ENCODE results near the gene CSNK1G1.

Gene CSNK1G1

DNA sequence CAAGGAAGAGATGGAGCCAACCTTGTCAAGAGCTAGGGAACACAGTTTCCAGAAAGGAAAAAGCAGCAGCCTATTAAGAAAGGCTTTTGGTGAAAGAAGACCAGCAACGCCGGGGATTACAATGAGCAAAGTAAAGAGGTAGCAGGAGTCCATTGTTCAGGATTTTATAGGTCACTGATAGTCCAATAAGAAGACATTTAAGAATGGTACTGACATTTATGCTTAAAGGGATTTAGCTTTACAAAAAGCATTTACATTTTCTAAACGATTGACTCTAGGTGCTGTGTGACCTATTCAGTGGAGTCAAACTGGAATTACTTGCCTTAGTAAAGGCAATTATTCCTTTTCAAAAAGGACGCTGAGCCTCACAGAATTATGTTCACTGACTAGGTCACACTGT lies 40.8 kb downstream of the CSNK1G1 start:
- TF ChIP-seq, protein P1, sequence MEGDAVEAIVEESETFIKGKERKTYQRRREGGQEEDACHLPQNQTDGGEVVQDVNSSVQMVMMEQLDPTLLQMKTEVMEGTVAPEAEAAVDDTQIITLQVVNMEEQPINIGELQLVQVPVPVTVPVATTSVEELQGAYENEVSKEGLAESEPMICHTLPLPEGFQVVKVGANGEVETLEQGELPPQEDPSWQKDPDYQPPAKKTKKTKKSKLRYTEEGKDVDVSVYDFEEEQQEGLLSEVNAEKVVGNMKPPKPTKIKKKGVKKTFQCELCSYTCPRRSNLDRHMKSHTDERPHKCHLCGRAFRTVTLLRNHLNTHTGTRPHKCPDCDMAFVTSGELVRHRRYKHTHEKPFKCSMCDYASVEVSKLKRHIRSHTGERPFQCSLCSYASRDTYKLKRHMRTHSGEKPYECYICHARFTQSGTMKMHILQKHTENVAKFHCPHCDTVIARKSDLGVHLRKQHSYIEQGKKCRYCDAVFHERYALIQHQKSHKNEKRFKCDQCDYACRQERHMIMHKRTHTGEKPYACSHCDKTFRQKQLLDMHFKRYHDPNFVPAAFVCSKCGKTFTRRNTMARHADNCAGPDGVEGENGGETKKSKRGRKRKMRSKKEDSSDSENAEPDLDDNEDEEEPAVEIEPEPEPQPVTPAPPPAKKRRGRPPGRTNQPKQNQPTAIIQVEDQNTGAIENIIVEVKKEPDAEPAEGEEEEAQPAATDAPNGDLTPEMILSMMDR (IDR thresholded peaks at IDR 0.05): no peak

DNA sequence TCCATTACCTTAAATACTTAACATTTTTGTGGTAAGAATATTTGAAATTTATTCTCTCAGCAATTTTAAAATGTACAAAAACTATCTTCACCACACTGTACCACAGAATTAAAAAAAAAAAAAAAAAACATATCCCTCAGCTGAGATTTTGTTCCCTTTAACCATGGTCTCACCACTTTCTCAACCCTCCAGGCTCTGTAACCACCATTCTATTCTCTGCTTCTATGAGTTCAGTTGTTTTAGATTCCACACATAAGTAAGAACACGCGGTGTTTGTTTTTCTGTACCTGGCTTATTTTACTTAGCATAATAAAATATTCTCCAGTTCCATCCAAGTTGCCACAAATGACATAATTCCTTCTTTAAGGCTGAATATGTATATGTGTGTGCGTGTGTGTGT lies 41.5 kb downstream of the CSNK1G1 start:
- TF ChIP-seq, protein P1 (IDR thresholded peaks at IDR 0.05): no peak

DNA sequence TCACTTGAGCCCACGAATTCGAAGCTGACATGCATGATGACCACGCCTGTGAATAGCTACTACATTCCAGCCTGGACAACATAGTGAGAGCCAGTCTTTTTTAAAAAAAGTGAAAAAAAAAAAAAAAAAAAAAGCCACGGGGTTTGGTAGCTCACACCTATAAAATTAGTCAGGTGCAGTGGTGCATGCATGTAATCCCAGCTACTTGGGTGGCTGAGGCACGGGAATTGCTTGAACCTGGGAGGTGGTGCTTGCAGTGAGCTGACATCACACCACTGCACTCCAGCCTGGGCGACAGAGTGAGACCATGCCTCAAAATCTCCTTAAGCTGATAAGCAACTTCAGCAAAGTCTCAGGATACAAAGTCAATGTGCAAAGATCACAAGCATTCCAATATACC lies 44.4 kb downstream of the CSNK1G1 start:
- TF ChIP-seq, protein P1 (IDR thresholded peaks at IDR 0.05): no peak

DNA sequence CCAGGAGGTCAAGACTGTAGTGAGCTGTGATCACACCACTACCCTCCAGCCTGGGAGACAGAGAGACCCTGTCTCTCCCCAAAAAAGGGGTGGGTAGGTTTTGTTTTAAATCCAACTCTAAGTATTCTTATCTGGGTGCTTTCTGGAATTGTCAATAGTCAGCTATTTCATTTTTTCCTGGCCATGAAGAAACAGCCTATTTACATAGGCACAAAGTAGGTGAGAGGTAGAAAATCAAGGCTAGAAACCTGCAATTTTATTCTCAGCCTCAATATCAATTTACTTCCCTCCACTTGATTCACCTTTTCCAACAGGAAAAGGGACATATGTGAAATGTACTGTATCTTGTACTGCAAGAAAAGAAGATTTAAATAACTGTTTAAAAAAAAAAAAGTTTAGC lies 45.9 kb downstream of the CSNK1G1 start:
- TF ChIP-seq, protein P1 (IDR thresholded peaks at IDR 0.05): no peak

DNA sequence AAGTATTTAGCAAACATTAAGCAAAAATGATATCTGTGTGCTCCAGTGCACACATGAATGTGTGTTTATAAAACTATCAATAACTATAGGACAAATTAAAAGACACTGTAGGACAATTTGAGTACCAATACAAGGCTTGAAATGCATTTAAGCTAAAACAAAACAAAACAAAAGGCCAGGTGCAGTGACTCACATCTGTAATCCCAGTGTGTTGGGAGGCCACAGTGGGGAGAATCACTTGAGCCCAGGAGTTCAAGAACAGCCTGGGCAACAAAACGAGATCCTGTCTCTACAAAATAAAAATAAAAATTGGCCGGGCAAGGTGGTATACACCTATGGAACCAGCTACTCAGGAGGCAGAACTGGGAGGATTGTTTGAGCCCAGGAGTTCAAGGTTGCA lies 50.7 kb downstream of the CSNK1G1 start:
- TF ChIP-seq, protein P1 (IDR thresholded peaks at IDR 0.05): no peak

DNA sequence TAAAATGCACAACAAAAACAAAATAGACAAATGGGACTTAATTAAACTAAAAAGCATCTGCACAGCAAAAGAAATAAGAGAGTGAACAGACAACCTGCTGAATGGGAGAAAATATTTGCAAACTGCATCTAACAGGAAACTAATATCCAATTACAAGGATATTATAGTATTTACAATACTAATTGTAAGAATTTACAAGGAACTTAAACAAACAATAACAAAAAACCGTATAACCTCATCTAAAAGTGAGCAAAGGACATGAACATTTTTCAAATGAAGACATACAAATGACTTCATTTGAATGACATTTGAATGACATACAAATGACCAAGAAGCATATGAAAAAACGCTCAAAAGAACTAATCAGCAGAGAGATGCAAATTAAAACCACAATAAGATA lies 66.4 kb downstream of the CSNK1G1 start:
- TF ChIP-seq, protein P1 (IDR thresholded peaks at IDR 0.05): no peak

DNA sequence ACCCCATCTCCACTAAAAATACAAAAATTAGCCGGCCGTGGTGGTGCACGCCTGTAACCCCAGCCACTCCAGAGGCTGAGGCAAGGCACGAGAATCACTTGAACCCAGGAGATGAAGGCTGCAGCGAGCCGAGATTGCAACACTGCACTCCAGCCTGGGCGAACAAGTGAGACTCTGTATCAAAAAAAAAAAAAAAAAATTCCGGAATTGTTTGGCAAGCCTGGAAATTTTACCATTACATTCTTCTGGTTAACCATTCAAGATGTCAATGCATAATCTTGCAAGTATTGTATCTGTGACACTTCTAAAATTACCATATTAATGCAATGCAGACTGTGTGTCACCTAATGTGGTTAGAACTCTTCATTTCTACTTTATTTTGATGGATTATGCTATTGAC lies 67.0 kb downstream of the CSNK1G1 start:
- TF ChIP-seq, protein P1 (IDR thresholded peaks at IDR 0.05): no peak

DNA sequence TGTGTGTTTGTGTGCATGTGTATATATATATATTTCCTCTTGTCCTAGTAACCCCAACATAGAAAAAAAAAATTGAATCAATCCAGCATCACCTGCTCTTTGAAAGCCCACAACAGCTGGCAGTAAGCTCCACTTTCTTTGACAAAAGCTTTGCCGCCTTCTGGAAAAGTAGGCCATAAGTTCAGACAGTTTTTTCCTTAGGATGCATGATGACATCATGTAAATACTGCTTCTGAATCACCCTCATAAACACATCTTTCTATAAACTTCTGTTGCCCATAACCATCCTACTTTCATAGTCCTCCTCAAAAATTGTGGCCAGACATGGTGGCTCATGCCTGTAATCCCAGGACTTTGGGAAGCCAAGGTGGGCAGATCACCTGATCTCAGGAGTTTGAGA lies 67.4 kb downstream of the CSNK1G1 start:
- TF ChIP-seq, protein P1 (IDR thresholded peaks at IDR 0.05): no peak

Data from LNCAP (cell line).